Stimulated activated CD4-positive, alpha-beta T cell treated with anti-CD3 and anti-CD28 coated beads, Interleukin-2, amount 100 ng/mL, for 24 hours (primary cell): ENCODE measurements around the gene CNTNAP2.
A peak's percentile ranks its signal among the peaks of the same experiment; 100 is the strongest.
"Not testable (repeated sequence)": the region's sequence is repeated elsewhere in the genome, so short reads cannot be mapped to it uniquely, and the experiment has no call there.

Source experiments
- DNase-seq, 2 donors: peaks; one replicate each; pipeline ENCODE4 v3.0.0-alpha.2; 2020

The CNTNAP2 gene

DNA sequence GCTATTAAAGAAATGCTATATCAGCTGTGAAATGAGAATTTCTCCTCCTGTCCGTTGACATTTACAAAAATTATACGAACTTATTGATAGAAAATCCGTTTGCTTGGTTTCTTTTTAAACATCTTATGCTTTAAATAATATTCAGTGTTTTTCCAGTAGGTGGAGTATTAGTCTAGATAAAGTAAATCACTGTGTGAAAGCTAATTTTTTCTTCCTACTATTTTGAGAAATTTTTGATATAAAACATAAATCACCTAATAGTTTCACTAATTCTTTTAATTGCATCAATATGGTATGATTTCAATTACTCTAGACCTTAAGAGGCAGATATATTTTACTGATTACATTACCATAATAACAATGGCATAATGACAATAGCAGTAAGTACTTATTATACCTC is 2138.7 kb downstream of the CNTNAP2 start:
- no peak for DNase-seq

DNA sequence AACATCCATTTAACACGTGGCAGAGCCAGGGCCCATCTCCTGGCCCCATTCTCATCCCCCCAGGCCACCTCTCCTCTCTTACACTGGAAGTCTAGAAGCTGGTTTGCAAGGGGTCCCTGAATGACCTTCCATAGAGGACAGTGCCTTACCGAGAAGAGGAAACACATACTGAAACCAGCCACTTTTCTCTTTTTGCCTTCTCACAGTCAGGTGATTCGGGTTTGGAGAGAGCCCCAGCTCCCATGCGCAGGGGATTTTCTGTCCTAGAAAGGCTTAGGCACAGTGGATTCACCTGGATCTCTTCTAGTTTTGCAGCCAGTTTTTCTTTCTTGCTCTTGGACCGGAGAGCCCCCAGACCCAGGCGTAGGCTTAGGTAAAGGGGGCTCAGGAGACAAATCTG is 2139.8 kb downstream of the CNTNAP2 start:
- DNase-seq, result no peak

DNA sequence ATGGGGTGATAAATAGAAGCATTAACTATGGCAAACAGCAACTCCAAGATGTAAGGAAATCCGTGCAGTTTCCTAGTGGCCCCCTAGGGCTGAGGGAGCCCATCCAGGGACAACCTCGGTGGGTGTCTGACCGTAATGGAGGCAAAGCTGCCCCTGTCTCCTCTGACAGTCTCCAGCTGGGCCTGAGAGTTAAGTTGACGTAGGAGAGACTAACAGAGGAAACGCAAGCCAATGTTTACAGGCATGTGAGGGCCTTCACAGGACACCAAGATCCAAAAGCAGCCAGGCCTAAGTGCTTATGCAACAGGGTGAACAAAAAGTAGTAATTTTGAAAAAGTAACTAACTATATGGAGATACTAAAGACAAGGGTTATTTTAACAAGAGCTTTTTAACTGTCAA is 2144.0 kb downstream of the CNTNAP2 start:
- DNase-seq, result no peak

DNA sequence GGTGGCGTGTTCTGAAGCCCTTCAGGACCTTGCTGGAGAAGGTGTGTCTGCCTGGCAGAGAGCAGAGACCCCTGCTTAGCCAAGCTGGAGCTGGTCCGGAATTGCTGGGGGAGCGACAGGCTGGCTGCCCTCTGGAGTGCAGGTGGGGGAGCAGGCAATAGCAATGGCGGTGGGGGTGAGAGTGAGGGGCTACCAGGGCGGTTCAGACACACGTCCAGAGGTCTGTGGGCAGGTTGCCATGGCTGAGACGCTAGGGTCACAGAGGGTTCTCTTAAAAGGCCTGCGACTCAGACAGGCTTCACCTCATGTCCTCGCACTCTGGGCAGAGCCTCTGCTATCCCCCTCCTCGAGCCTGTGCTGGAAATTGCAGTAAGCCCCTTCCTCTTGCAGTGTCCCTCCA is 2144.9 kb downstream of the CNTNAP2 start:
- no peak for DNase-seq

DNA sequence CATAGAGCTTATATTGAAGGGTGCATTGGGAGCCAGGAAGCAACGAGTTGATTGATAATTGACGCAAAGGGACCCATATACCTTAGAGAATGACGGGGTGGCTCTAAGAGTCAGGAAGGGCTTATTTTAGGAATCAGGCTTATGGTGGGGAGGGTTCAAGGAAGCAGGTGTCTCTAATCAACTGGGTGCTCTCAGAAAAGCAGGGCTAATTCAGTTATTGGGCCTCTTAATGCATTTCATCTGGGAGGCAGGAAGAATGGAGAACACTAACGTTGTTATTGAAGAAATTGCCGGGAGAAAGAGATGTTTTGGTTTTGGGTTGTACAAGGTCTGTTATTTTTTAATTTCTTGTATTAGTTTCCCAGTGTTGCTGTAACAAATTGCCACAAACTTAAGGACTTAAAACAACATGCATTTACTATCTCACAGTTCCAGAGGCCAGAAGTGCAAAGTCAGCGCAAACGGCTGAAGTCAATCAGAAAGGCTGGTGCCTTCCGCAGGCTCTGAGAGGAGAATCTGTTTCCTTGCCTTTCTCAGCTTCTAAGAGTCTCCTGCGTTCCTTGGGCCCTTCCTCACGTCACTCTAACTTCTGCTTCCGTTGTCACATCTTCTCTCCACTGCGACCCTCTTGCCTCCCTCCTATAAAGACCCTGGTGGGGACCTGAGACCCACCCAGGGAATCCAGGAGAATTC is 2145.5 kb downstream of the CNTNAP2 start:
- no peak for DNase-seq

DNA sequence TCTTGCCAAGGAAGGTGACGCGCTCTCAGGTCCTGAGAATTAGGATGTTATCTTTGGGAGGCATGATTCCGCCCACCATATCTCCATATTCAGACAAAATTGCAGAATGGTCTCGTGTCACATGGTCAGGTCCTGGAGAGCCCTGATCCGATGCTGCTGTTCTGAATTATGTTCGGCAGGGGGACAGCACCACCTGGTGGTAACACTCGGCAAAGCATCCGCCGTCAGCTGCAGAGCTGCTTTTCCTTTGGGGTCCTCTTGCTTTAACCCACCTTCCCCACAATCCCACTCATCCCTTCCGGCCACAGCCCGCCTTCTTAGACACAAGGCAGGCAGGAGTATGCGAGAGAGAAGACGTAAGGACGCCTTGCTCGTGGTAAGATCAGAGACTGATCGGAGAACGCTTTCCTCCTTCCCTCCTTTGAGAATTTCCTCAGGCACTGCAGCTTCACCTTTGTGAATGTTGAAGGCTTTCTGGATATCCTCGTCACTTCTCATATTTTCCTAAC is 2146.2 kb downstream of the CNTNAP2 start:
- peak; percentile 73 to 80 for DNase-seq

DNA sequence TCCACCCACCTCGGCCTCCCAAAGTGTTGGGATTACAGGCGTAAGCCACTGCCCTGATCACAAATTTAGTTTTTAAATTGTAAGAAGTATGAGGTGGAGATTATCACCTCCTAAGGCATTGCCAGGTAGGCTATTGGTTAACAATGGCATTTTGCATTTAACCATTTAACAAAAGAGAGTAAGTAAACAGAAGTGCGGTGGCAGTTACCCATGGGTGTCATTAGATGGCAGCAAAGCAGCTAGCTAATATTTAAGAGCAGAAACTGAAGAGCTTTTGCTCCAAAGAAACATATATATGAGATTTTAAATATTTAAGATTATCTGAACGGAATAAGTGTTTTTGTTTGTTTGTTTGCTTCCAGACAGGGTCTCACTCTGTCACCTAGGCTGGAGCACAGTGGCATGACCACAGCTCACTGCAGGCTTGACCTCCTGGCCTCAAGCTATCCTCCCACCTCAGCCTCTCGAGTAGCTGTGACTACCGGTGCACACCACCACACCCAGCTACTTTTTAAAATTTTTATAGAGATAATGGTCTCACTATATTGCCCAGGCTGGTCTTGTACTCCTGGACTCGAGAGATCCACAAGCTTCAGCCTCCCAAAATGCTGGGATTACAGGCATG is 2148.4 kb downstream of the CNTNAP2 start:
- no peak for DNase-seq

DNA sequence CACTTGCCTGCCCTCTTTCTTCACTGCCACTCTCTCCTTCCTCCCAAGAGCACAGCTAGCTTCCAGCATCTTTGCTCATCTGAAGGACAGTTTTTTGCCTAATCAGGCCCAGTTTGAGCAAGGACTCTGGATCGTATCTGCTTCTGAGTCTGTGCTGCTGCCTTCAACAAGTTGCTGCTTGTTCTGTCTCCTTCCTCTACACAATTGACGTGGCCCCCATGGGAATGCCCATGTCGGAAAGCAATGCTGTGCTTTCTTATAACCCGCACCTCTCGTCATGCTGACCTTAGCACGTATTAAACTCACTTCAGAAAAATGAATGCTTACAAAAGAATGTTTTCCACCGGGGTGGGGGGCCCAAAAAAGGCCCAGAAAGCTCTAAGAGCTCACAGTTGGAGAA is 2149.3 kb downstream of the CNTNAP2 start:
- no peak for DNase-seq

DNA sequence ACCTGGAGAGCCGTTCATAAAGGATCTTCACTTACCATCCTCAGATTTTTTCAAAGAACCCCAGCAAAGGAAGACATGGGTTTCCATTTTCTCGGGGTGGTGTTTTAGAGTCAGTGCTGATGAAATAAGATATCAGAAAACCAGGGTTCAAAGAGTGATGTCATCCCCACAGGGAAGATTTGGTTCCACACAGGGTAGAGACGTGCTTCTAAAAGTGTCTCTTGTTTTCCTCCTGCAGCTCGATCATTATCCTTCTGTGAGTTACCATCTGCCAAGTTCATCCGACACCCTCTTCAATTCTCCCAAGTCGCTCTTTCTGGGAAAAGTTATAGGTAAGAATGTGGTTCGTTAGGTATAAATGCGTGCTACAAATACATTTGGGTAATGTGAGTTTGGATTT is 2150.2 kb downstream of the CNTNAP2 start:
- no peak for DNase-seq

DNA sequence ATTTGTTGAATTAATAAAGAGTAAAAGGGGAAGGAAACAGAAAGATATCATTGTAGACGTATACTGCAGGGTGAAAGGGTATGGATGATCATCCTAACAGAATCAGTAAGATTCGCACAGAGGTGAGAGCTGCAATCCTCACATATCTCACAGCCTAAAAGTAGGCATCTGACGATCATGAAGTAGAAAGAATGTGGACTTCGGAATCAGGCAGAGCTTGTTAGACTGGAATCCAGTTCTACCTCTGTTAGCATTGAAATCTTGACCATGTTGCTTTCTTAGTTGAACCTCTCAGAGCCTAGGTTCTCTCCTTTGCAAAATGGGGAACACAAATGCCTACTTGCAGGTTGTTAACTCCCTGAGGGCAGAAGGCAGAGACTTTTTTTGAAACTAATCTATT is 2154.0 kb downstream of the CNTNAP2 start:
- DNase-seq, result no peak

DNA sequence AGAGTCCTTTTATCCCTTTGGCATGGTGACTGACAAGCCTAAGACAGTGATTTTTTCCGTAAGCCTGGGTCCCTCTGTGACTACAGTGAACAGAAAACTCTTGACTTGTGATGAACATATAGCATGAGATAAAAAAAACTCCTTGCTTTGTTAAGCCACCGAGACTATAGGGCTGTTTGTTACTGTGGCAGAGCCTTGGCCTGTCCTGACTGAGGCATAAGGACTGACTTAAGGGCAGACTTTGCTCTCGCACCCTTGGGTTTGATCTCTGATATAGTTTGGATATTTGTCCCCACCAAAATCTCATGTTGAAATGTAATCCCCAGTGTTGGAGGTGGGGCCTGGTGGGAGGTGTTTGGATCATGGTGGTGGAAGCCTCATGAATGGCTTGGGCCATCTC is 2157.5 kb downstream of the CNTNAP2 start:
- DNase-seq, result no peak

DNA sequence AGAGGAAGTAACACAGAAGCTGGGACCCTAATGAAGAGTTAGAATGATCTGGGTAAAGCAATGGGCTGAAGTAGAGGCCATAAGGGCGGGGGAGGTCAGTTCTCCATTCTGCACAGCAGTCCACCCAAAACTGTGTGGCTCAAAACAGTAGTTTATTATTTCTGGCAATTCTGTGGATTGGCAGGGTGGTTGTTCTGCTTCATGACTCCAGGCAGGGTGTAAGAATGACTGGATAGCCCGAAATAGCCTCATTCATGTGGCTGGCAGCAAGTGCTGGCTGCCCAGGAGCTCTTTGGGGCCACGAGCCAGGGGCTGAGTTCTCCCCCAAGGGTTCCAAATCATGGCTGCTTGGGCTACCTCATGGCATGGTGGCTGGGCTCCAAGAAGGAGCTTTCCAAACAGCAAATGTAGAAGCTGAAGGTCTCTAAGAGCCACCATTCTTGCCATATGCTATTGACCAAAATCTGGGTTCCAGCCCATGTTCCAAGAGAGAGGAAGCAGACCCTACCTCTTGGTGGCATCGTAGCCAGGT is 2158.8 kb downstream of the CNTNAP2 start:
- DNase-seq, result no peak

DNA sequence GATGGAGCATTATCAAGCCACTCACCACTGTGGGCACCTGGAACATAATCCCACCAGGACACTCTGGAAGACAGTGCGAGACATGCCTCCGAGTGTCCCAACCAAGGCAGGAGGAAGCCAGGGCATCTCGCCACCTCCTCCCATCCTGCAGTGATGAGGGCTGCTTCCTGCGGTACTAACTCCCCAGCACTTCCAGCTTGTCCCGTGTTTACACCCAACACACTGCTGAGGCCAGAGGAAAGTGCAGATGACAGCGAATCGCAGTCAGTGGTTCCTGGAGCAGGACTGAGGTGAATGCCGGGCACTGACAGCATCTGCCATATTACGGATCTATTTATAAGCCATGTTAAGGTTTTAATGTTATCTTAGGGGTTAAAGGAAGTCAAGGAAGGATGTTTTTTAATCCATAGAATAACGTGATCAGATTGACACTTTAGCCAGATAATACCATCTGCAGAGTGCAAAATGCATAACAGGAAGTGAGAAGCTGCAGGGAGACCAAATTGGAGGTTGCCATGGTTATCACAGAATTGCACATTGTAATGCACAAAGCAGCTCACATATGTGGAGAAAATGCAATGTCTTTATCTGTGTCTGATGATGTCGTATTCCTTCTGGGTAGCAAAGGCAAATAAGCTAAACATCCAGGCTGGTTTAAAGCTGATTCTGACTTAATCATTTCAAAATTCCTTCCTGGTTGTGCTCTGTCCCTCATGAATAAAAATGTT is 2159.9 kb downstream of the CNTNAP2 start:
- DNase-seq, result no peak

DNA sequence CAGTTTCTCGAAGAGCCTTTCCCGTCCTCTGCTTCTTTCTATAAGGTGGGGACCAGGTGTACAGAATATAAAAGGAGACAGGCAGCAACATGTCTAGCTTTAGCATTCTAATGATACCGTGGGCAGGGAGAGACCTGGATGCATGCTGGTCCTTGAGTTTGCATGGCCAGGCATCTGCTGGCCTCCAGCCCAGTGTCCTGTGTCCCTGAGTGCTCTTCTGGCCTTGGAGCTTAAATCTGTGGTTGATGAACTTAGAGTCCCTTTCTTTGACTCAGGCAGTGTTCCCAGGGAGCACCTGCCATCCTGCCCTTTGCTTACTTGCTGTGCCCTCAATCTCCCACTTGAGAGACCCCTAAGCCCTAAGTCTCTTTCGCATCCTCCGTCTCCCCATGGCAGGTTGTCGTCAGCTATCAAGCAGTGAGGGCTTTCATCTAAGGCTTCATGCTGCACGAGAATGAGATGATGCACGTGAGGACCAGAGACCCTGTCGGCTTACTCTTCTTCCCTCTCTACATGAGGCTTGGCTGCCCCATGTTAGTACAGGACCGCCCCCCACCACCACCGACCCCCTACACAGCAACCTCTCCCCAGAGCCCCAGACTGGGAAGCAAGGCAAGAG is 2160.6 kb downstream of the CNTNAP2 start:
- no peak for DNase-seq

DNA sequence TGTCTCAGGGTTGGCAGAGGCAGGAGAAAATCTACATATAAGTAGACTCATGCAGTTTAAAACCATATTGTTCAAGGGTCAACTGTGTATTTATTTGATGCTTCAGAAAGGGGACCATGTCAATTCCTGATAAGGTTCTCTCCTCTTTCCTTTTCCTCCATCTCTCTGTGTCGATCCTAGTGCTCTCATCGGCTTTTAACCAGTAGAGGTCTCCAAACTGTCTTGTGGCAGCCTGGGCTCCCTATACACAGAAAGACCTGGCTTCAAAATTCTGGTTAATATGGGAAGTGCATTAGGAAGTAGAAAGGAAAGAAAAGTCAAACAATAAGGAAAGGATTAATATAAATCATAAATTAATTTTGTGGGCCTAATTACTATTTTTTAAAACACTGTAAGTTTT is 2169.5 kb downstream of the CNTNAP2 start:
- no peak for DNase-seq

DNA sequence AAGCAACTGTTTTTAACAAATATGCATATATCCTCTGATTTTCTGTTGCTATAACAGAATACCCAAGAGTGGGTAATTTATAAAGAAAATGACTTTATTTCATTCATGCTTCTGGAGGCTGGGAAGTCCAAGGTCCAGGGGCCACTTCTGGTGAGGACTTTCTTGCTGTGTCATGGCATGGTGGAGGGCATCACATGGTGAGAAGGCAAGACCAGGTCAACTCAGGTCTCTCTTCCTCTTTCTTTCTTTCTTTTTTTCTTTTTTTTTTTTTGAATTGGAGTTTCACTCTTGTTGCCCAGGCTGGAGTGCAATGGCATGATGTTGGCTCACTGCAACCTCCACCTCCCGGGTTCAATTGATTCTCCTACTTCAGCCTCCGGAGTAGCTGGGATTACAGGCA is 2170.9 kb downstream of the CNTNAP2 start:
- no peak for DNase-seq

DNA sequence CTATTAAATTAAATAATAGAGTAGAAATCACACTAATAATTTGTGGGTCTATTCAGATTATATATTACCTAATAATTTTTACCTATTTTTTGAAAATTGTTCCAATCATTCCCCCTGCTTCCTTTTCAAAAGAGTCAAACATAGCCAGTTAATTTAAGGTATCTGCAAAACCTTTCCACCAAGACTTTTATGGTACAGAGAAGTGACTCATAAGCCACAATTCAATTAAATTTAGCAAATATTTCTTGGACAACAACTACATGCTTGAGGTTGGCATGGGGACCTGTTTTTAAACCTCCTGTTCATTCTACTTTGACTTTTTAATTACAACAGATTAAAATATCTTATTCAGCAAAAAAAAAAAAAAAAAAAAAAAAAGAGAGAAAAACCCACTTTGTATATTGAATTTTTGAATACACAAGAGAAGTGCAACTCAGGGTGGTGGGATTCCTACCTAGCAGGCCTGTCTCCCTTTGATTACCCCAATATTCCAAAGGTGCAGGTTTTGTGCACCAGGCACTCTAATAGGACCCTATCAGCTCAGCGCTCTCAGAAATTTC is 2172.1 kb downstream of the CNTNAP2 start:
- no peak for DNase-seq

DNA sequence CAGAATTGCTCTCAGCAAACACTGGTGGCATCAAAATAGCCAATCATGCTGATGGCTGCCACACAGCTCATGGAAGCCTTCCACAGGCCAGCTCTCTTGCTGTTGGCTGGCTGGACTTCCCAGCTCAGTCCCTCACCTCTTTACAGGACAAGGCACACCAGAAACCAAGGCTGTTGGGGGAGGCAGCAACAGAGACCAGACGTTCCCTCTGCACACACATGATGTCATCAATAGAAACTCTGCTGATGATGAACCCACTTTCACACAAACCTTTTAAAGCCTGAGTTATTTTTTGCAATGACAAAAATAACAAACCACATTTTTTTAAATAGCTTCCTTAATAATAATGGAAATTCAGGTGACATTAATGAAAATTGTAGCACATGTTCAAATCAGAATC is 2173.0 kb downstream of the CNTNAP2 start:
- no peak for DNase-seq

DNA sequence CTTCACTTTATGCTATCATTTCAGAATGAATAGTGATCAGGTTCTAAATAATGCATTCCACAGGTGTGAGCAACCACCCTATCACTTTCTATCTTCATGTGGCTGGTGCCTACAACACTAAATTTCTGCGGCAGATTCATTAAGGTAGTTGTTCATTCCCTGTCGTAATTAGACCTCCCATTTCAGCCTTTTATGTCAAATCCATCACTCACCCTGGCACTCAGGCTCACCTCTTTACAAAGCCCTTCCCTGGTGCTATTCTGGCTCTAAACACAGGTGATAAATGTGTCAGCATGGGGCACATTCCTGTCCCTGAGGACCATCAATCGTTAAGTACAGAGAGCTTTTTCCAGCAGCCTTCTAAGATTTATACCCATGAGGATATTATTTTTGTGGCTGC is 2173.9 kb downstream of the CNTNAP2 start:
- DNase-seq, result no peak

DNA sequence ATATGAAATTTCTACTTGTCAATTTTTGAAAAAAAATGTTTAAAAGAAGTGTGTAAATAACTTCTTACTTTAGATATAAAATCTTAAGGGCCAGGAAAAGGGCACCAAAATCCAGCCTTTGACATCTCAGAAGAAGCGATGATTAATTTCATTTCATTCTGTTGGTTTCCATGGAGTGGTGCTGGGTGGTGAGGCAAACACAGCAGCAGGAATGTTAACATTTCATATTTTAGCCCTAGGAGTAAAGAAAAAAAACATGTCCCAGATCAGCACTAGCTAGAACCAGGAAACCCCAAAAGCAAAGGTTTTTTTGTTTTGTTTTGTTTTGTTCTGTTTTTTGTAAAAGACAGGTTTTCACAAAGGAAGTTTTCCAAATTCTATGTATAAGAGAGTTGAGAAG is 2175.2 kb downstream of the CNTNAP2 start:
- DNase-seq, result no peak

DNA sequence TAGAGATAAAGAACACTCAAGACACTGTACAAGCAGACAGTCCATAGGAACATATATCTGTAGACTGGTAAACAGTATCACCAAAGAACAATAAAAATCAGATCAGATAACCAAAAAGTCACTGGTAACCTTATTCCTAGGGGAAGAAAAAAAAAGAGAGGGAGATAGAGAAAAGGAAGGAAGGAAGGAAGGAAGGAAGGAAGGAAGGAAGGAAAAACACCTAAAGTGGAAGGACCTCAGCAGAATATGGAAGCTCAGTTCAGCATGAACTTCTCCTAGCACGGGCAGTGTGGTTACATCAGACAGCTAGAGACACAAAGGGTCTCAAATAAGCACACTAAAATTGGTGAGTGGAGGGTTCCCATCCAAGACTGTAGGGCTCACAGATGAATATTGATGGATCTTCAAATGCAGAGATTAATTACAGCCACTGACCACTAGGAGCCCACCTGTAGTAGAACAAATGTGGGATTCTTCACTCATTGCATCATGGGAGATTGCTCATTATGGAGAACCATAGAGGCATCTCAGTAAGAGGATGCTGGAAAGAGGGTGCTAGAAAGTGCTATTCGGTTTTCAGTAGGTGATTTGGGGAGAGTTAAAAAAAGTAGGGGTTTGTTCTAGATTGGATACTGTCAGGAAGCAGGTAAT is 2180.5 kb downstream of the CNTNAP2 start:
- DNase-seq, result no peak

DNA sequence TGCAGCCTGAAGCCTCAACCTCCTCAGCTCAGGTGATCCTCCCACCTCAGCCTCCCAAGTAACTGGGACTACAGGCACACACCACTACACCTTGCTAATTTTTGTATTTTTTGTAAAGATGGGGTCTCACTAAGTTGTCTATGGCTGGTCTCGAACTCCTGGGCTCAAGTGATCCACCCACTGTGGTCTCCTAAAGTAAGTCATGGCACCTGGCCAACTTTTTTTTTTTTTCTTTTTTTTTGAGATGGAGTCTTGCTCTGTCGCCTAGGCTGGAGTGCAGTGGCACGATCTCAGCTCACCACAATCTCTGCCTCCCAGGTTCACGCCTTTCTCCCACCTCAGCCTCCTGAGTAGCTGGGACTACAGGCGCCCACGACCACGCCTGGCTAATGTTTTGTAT is 2182.2 kb downstream of the CNTNAP2 start:
- not testable (repeated sequence) for DNase-seq
